AG04449 (cell line): Measurements from ENCODE around the gene AFF2.

Experiments
- CTCF ChIA-PET: fragments of 350-600 bp; formaldehyde crosslinking; extraction: SDS; loops from one replicate; lab custom pipeline; 2021; ENCODE audit warnings: antibody characterized with exemption; lab: Yijun Ruan, JAX
- POLR2A ChIA-PET: fragments of 400-600, 350-600 bp; formaldehyde crosslinking; extraction: SDS; loops from one replicate; lab custom pipeline; 2020; ENCODE audit warnings: antibody characterized with exemption, inconsistent platforms; lab: Yijun Ruan, JAX
- DNase-seq: peaks from one replicate; pipeline ENCODE4 v3.0.0-alpha.2; 2010; ENCODE audit warnings: low read depth, low spot score
- H3K4me3 ChIP-seq: 2 replicates; pipeline ENCODE4 v1.5.1; 2011; ENCODE audit warnings: low read depth, mild to moderate bottlenecking, control low read depth, low read length
- CTCF ChIP-seq: IDR thresholded peaks from one replicate; pipeline ENCODE4 v1.5.1; 2011; ENCODE audit warnings: mild to moderate bottlenecking, moderate library complexity, low read length, control low read depth, inconsistent platforms; ENCODE audit not compliant: insufficient read depth; ENCODE audit errors: missing control alignments

AFF2 gene

GRCh38 chrX:148836741-148837140, 336.3 kb downstream of the AFF2 start:
- ChIA-PET CTCF (no interaction called here), POLR2A (no interaction called here)
- DNase-seq = no peak
- TF ChIP-seq CTCF = no peak
- no peak overlapping the region for H3K4me3 ChIP-seq

GRCh38 chrX:148850631-148851030, 350.2 kb downstream of the AFF2 start:
- CTCF ChIA-PET = no interaction called here
- TF ChIP-seq CTCF = no peak
- no peak for DNase-seq
- POLR2A ChIA-PET = no interaction called here
- H3K4me3 ChIP-seq = no peak overlapping the region

DNA sequence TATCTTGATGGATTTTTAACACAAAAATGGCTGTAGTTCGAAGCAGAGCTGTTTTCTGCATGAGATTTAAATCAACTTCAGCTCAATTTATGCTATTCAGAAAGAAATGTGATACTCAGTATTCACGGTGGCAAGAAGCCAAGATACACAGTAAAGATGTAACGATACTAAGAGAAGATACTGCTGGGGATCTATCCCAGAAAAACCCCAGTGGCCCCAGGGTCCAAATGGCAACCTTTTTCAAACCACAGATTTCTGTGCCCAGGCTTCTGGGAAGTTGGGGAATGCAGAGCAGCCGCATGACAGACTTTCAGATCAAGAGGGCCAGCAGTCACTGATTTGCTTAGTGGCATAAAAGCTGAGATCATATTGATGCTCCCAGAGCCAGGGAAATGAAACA, 353.9 kb downstream of the AFF2 start:
- DNase-seq = no peak
- ChIA-PET POLR2A (no interaction called here), CTCF (no interaction called here)
- H3K4me3 ChIP-seq = no peak overlapping the region
- TF ChIP-seq CTCF = no peak

- ChIA-PET POLR2A (no interaction called here), CTCF (no interaction called here)
- no peak for DNase-seq
- H3K4me3 ChIP-seq = no peak overlapping the region
- TF ChIP-seq CTCF = no peak
Measured at GRCh38 chrX:148856505-148856904, 356.1 kb downstream of the AFF2 start.

DNA sequence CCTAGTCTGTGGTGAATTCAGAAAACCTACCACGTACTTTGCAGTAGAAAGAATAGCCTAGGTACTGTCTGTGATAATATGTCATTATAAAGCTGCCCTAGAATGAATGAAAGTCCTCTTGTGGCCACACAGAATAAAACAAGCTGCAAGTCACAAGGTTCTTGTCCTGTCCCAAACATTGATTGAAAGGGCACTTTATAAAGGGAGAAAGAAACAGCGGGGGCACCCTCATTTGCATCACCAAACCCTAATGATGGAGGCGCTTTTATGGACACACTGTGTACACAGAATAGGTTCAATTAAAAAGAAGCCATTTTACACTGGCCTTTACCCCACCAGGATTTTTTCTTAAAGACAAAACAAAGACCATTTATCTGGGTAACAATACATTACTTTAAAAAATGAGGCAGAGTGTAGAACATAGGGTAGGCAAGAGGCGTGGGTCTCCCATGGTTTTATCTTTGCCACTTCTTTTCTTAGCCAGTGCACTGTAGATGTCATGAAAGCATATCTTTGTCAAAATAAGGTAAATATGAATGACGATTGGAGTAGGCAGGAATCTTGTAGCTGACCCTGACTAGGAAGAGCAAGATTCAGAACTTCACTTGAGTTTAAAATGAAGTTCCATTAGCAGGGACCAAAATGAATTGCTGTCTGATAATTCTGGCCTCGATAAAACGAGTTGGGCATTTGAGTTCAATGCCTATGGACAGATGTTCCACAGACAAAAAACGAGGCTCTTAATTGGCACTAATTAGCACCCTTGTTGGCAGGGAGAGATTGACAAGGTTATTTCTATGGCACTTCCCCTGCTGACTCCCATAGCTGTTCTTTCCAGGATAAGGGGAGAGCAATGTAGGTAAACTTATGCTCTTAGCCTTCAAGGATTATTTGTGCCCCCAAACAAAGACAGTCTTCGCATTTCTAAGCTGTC, 365.1 kb downstream of the AFF2 start:
- CTCF ChIA-PET = interaction anchor here (1.0 kb wide), 1 partner anchor 606 kb away, joined by 3 read pairs; no protein-coding TSS in a partner anchor
- no peak for DNase-seq
- no peak for TF ChIP-seq CTCF
- no peak overlapping the region for H3K4me3 ChIP-seq
- POLR2A ChIA-PET = no interaction called here

- ChIA-PET CTCF (no interaction called here), POLR2A (no interaction called here)
- DNase-seq = no peak
- H3K4me3 ChIP-seq = no peak overlapping the region
- TF ChIP-seq CTCF = no peak
Measured at GRCh38 chrX:148867596-148867995, 367.2 kb downstream of the AFF2 start.
